WTC11 (cell line): ENCODE measurements around the gene ADAMTS2. TPM values are rescaled to one million over a fixed set of nuclear protein-coding genes. Genes with fewer than 3 reads are reported as not detected.

Experiments used
- ATAC-seq: fragments of 200-7000 bp; cut with Tn5 transposase; 2 replicates; pipeline ENCODE4 v1.10.0; 2021; ENCODE audit warnings: mild to moderate bottlenecking, moderate library complexity
- CTCF ChIA-PET: fragments of 300-600 bp; sonication (Branson Sonifier 250); formaldehyde crosslinking; loops from one replicate; lab custom pipeline; 2021; ENCODE audit warnings: antibody characterized with exemption; lab: Charles Lee
- POLR2A ChIA-PET: fragments of 350-600 bp; sonication (Branson Sonifier 250); formaldehyde crosslinking; loops from one replicate; lab custom pipeline; 2021; ENCODE audit warnings: antibody characterized with exemption; lab: Charles Lee
- DNase-seq: peaks from one replicate; pipeline ENCODE4 v3.0.0; 2021; ENCODE audit warnings: low spot score
- H3K27ac Mint-ChIP-seq: 2 replicates; pipeline ENCODE4 v1.8.0; 2021; ENCODE audit warnings: mixed read lengths
- H3K27me3 Mint-ChIP-seq: 2 replicates; pipeline ENCODE4 v1.8.0; 2021; ENCODE audit warnings: low read depth, mild to moderate bottlenecking, moderate library complexity, mixed read lengths
- H3K36me3 Mint-ChIP-seq: 2 replicates; pipeline ENCODE4 v1.8.0; 2021; ENCODE audit warnings: mixed read lengths
- H3K4me1 Mint-ChIP-seq: 2 replicates; pipeline ENCODE4 v1.8.0; 2022; ENCODE audit warnings: mixed read lengths
- H3K4me3 Mint-ChIP-seq: 2 replicates; pipeline ENCODE4 v1.8.0; 2021; ENCODE audit warnings: mild to moderate bottlenecking, moderate library complexity, mixed read lengths
- H3K9me3 Mint-ChIP-seq: 2 replicates; pipeline ENCODE4 v1.8.0; 2021; ENCODE audit warnings: mixed read lengths
- AFF4 ChIP-seq: sonication (generic); formaldehyde crosslinking; IDR thresholded peaks from 2 replicates; pipeline ENCODE4 v1.8.1; 2023; ENCODE audit warnings: mild to moderate bottlenecking, missing genetic modification reagents, borderline replicate concordance
- AR ChIP-seq: fragments of 250-450 bp; sonication (Bioruptor Pico); IDR thresholded peaks from 2 replicates; pipeline ENCODE4 v1.9.0; 2021; ENCODE audit warnings: mild to moderate bottlenecking
- CDX4 ChIP-seq: fragments of 250-450 bp; sonication (Bioruptor Pico); IDR thresholded peaks from 2 replicates; pipeline ENCODE4 v1.9.0; 2021; ENCODE audit warnings: moderate library complexity, mild to moderate bottlenecking, inconsistent platforms, borderline replicate concordance
- ESRRA ChIP-seq: sonication (generic); formaldehyde crosslinking; IDR thresholded peaks from 2 replicates; pipeline ENCODE4 v1.8.1; 2022; ENCODE audit warnings: mild to moderate bottlenecking, missing genetic modification reagents, borderline replicate concordance
- GRHL2 ChIP-seq: fragments of 250-450 bp; sonication (Bioruptor Pico); IDR thresholded peaks from 2 replicates; pipeline ENCODE4 v1.8.0; 2022; ENCODE audit warnings: mild to moderate bottlenecking, moderate library complexity; ENCODE audit not compliant: insufficient replicate concordance, severe bottlenecking
- HMGXB4 ChIP-seq: sonication (generic); formaldehyde crosslinking; IDR thresholded peaks from 2 replicates; pipeline ENCODE4 v1.8.1; 2023; ENCODE audit warnings: mild to moderate bottlenecking, moderate library complexity, missing genetic modification reagents
- MYBL2 ChIP-seq: sonication (generic); formaldehyde crosslinking; IDR thresholded peaks from 2 replicates; pipeline ENCODE4 v1.8.1; 2023; ENCODE audit warnings: mild to moderate bottlenecking, moderate library complexity, missing genetic modification reagents
- NR2C2 ChIP-seq: sonication (generic); formaldehyde crosslinking; IDR thresholded peaks from 2 replicates; pipeline ENCODE4 v1.8.0; 2022; ENCODE audit warnings: mild to moderate bottlenecking, missing genetic modification reagents
- RELA ChIP-seq: sonication (generic); formaldehyde crosslinking; IDR thresholded peaks from 2 replicates; pipeline ENCODE4 v1.8.1; 2022; ENCODE audit warnings: missing genetic modification reagents, mild to moderate bottlenecking, borderline replicate concordance
- RORB ChIP-seq: fragments of 250-450 bp; sonication (Bioruptor Pico); IDR thresholded peaks from 2 replicates; pipeline ENCODE4 v1.9.0; 2021; ENCODE audit warnings: mild to moderate bottlenecking
- STAT6 ChIP-seq: sonication (generic); formaldehyde crosslinking; conservative IDR thresholded peaks from 2 replicates; pipeline ENCODE4 v1.8.1; 2023; ENCODE audit warnings: mild to moderate bottlenecking, low read depth, missing genetic modification reagents, moderate library complexity
- TEAD4 ChIP-seq: sonication (generic); formaldehyde crosslinking; IDR thresholded peaks from 2 replicates; pipeline ENCODE4 v1.8.0; 2022; ENCODE audit warnings: mild to moderate bottlenecking, missing genetic modification reagents
- ZNF219 ChIP-seq: sonication (generic); formaldehyde crosslinking; IDR thresholded peaks from 2 replicates; pipeline ENCODE4 v1.8.0; 2023; ENCODE audit warnings: missing genetic modification reagents, mild to moderate bottlenecking, borderline replicate concordance
- ZNF423 ChIP-seq: fragments of 250-450 bp; sonication (Bioruptor Pico); IDR thresholded peaks from 2 replicates; pipeline ENCODE4 v2.1.2; 2022; ENCODE audit warnings: mild to moderate bottlenecking, moderate library complexity
- ZNF425 ChIP-seq: fragments of 250-450 bp; sonication (Bioruptor Pico); conservative IDR thresholded peaks from 2 replicates; pipeline ENCODE4 v1.9.0; 2021; ENCODE audit warnings: mild to moderate bottlenecking
- ZSCAN18 ChIP-seq: fragments of 250-450 bp; sonication (Bioruptor Pico); IDR thresholded peaks from 2 replicates; pipeline ENCODE4 v2.1.2; 2022; ENCODE audit warnings: mild to moderate bottlenecking, moderate library complexity
- total RNA-seq: library from RNA; stranded (reverse); gene quantifications from 3 replicates; pipeline ENCODE4 v1.2.3, GENCODE V29; 2021

ADAMTS2 gene
- total RNA-seq, 1 experiment from 2014 or later = 11.2 TPM

GRCh38 chr5:179217956-179218942 lies 127.0 kb downstream of the ADAMTS2 start:
- no peak overlapping the region for H3K27ac Mint-ChIP-seq
- TF ChIP-seq ZNF219 (CRISPR knock-in tag) (no peak), AFF4 (CRISPR knock-in tag) (no peak), RORB (CRISPR knock-in tag) (no peak), ZSCAN18 (no peak), AR (CRISPR knock-in tag) (no peak), RELA (CRISPR knock-in tag) (no peak)
- TF ChIP-seq, all 79 proteins: peak for 0
- Mint-ChIP-seq H3K4me1 (peaks cover 2% of the 10 kb centered on the region), H3K36me3 (peaks cover 5% of the 10 kb centered on the region), H3K9me3 (peaks cover 5% of the 10 kb centered on the region), H3K4me3 (no peak overlapping the region), H3K27me3 (peaks cover 3% of the 10 kb centered on the region)
- ChIA-PET POLR2A (no interaction called here), CTCF (interaction anchor here (0.8 kb wide), 1 partner anchor 54 kb away, joined by 3 read pairs; no protein-coding TSS in a partner anchor)
- no peak for ATAC-seq
- no peak for DNase-seq

GRCh38 chr5:179217356-179217755 lies 127.9 kb downstream of the ADAMTS2 start:
- Mint-ChIP-seq H3K9me3 (no peaks in the 10 kb centered on the region), H3K27me3 (no peaks in the 10 kb centered on the region), H3K27ac (no peak overlapping the region), H3K4me3 (no peak overlapping the region), H3K4me1 (peaks cover 2% of the 10 kb centered on the region), H3K36me3 (no peaks in the 10 kb centered on the region)
- CTCF ChIA-PET = interaction anchor here (0.8 kb wide), 1 partner anchor 54 kb away, joined by 3 read pairs; no protein-coding TSS in a partner anchor
- DNase-seq = no peak
- POLR2A ChIA-PET = interaction anchor here (0.5 kb wide), 1 partner anchor 472 kb away, joined by 3 read pairs; no protein-coding TSS in a partner anchor
- no peak for ATAC-seq
- no peak for TF ChIP-seq GRHL2 (CRISPR knock-in tag)
- TF ChIP-seq ESRRA (CRISPR knock-in tag) = no peak
- no peak for TF ChIP-seq HMGXB4 (CRISPR knock-in tag)
- no peak for TF ChIP-seq STAT6
- TF ChIP-seq ZNF425 (CRISPR knock-in tag) = no peak
- TF ChIP-seq MYBL2 (CRISPR knock-in tag) = no peak
- TF ChIP-seq NR2C2 = no peak
- TF ChIP-seq TEAD4 (CRISPR knock-in tag) = no peak
- no peak for TF ChIP-seq CDX4 (CRISPR knock-in tag)
- no peak for TF ChIP-seq ZNF423 (CRISPR knock-in tag)
